HG03354 (cell line): ENCODE results near the gene ATF4.
A peak's percentile ranks its signal among the peaks of the same experiment; 100 is the strongest.

ENCODE experiments used
- ATAC-seq: cut with Tn5 transposase; IDR thresholded peaks from one replicate; pipeline ENCODE4 v1.9.1; 2021; ENCODE audit warnings: mild to moderate bottlenecking; ENCODE audit not compliant: unreplicated experiment, poor library complexity, severe bottlenecking

The ATF4 gene

GRCh38 chr22:39488563-39489083 is 31.7 kb upstream of the ATF4 start:
- ATAC-seq: no peak

GRCh38 chr22:39489094-39490068 is 31.0 kb upstream of the ATF4 start:
- no peak for ATAC-seq

GRCh38 chr22:39490135-39490798 is 30.1 kb upstream of the ATF4 start:
- ATAC-seq: peak; percentile 65

GRCh38 chr22:39490966-39491680 is 29.2 kb upstream of the ATF4 start:
- no peak for ATAC-seq

- no peak for ATAC-seq
These were observed 28.7 kb upstream of the ATF4 start for GRCh38 chr22:39491696-39492095.

- ATAC-seq: no peak
These were observed 28.2 kb upstream of the ATF4 start for GRCh38 chr22:39492186-39492585.

GRCh38 chr22:39493759-39494158 is 26.6 kb upstream of the ATF4 start:
- no peak for ATAC-seq

GRCh38 chr22:39494471-39495120 is 25.8 kb upstream of the ATF4 start:
- no peak for ATAC-seq

- no peak for ATAC-seq
These were observed 24.1 kb upstream of the ATF4 start for GRCh38 chr22:39496131-39496838.

- ATAC-seq: no peak
These were observed 22.9 kb upstream of the ATF4 start for GRCh38 chr22:39497429-39497828.

GRCh38 chr22:39498368-39498767 is 22.0 kb upstream of the ATF4 start:
- no peak for ATAC-seq

- no peak for ATAC-seq
These were observed 21.6 kb upstream of the ATF4 start for GRCh38 chr22:39498802-39499201.

- ATAC-seq: no peak
These were observed 20.3 kb upstream of the ATF4 start for GRCh38 chr22:39500101-39500500.

- no peak for ATAC-seq
These were observed 18.7 kb upstream of the ATF4 start for GRCh38 chr22:39501644-39502108.

- peak; percentile 92 for ATAC-seq
These were observed 18.1 kb upstream of the ATF4 start, which contains the start of gene MIEF1 for GRCh38 chr22:39502109-39502788. TSS of gene MIEF1 (plus strand) at chr22:39502290. CDS start at chr22:39511295, 9,005 bp downstream.

- ATAC-seq: no peak
These were observed 17.5 kb upstream of the ATF4 start for GRCh38 chr22:39502789-39503409.

GRCh38 chr22:39503630-39504029 is 16.7 kb upstream of the ATF4 start:
- ATAC-seq: no peak

GRCh38 chr22:39504071-39504470 is 16.3 kb upstream of the ATF4 start:
- no peak for ATAC-seq
